HUDEP-2 (cell line): ENCODE data around the gene ACOT7.
A peak's percentile ranks its signal among the peaks of the same experiment; 100 is the strongest.
"Not testable (repeated sequence)": the region's sequence is repeated elsewhere in the genome, so short reads cannot be mapped to it uniquely, and the experiment has no call there.

ENCODE experiments used
- DNase-seq, 76 experiments: peaks; one replicate each; lab custom pipeline; 2025; ENCODE audit not compliant: unreplicated experiment in 76 of 76; lab: John Stamatoyannopoulos, UW

The ACOT7 gene

GRCh38 chr1:6401673-6402072, 8.1 kb upstream of the ACOT7 start:
- peak in 1 of 76 experiments; percentile 3 for DNase-seq

GRCh38 chr1:6399294-6399693, 5.7 kb upstream of the ACOT7 start:
- no peak for DNase-seq

- no peak for DNase-seq
These were observed 4.4 kb upstream of the ACOT7 start for GRCh38 chr1:6397844-6398441.

- peak in 3 of 76 experiments; percentile 3 to 17 (median 7) for DNase-seq
These were observed 3.4 kb upstream of the ACOT7 start for GRCh38 chr1:6396998-6397397.

DNA sequence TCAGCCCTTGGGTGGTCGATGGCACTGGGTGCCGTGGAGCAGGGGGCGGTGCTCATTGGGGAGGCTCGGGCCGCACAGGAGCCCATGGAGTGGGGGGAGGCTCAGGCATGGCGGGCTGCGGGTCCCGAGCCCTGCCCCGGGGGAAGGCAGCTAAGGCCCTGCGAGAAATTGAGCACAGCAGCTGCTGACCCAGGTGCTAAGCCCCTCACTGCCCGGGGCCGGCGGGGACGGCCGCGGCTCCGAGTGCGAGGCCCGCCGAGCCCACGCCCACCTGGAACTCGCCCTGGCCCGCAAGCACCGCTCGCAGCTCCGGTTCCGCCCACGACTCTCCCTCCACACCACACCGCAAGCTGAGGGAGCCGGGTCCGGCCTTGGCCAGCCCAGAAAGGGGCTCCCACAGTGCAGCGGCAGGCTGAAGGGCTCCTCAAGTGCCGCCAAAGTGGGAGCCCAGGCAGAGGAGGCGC, 2.2 kb upstream of the ACOT7 start:
- DNase-seq: not testable (repeated sequence)

DNA sequence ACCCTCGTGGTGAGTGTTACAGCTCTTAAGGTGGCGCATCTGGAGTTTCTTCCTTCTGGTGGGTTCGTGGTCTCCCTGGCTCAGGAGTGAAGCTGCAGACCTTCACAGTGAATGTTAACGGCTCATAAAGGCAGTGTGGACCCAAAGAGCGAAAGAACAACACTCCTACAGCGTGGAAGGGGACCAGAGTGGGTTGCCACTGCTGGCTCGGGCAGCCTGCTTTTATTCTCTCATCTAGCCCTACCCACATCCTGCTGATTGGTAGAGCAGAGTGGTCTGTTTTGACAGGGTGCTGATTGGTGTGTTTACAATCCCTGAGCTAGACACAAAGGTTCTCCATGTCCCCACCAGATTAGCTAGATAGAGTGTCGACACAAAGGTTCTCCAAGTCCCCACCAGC, 1.6 kb upstream of the ACOT7 start:
- not testable (repeated sequence) for DNase-seq

GRCh38 chr1:6392809-6393399, 663 bp downstream of the ACOT7 start:
- DNase-seq: peak in 7 of 76 experiments; percentile 44 to 88 (median 56)

DNA sequence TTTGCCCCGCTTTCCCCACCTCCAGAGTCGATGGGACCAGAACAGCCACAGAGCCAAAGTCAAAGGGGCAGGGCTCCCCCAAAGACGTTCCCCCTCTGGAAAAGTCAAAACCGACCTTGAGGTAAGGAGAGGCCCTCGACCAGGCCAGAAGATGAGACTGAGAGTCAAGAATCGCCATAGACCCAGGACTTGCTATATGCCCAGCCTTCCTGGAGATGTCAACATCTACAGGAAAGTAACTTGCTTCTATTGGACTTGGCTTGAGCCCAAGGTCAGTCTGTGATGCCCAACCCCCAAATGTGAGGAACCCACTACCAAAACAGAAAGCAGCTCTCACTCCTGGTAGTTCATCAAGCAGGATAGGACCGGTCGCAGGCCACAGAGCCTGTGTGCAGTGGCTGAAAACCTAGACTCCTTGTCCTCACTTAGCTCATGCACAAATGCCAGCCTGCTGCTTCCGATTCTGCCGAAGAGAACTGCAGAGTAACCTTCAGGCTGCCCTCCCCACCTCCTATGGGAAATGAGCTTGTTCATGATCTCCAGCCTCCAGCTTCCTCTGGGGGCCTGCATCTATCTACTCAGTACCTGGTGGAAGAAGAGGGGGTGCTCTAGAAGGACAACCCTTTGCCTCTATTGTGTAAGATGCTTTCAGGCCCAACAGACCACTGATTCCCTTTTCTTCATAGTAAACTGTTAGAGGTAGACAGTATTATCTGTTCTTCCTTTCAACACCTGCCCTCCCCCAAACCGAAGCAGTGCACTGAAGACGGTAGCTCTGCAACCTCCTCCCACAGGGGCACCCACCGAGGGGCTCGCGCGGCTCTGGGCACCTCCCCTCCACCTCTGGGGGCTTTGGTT, 1.4 kb downstream of the ACOT7 start:
- DNase-seq: peak in 3 of 76 experiments; percentile 4 to 11 (median 10)

DNA sequence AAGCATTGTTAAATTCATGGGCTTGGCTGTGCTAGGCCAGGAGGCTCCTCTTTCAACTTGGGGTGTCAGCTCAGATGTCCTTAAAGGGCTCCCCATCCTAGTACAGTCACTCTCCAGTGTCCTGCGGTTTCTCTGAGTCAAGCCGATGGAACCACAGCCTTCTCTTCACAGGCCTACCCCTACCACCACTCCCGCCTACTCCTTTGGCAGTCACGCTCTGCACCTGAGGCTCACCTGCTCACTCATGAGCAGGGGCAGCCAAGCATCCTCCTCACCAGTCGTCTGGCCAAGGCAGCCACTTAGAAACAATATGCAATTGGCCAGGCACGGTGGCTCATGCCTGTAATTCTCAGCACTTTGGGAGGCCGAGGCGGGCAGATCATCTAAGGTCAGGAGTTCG, 3.6 kb downstream of the ACOT7 start:
- DNase-seq: no peak

DNA sequence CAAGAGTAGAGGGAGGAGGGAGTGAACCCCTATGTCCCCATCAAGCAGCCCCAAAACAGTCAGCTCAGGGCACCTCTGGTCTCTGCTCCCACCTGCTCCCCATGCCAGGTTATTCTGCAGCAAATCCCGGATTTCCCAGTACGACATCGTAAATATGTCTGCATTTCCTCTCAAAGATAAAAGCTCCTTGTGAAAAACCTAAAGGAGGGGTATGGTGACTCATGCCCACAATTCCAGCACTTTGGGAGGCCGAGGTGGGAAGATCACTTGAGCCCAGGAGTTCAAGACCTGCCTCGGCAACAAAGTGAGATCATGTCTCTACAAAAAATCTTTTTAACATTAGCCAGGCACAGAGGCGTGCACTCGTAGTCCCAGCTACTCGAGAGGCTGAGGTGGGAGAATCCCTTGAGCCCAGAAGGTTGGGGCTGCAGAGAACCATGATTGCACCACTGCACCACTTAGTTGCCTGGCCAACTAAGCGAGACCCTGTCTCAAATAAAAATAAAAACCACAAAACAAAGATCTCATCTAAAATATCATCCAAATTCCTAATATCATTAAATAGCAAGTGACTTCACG, 7.1 kb downstream of the ACOT7 start:
- DNase-seq: no peak

GRCh38 chr1:6385488-6386191, 7.9 kb downstream of the ACOT7 start:
- DNase-seq: no peak

DNA sequence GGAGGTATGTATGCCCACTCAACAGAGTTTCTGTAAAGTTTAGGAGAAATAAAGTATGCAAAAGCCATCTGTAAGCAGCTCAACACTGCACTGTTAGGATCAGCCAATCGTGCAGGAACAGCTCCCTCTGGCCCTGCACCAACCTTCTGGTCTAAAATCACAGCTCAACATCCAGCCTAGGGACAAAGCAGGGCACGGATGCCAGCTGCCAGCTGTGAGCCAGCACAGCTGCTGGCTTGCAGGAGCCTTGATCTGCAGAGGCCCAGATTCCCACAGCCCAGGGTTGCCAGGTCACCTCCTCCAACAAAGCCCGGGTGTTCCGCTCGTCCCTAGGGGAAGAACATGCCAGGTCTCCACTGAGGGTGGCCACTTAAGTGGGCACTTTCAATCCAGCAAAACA, 8.6 kb downstream of the ACOT7 start:
- no peak for DNase-seq

- no peak for DNase-seq
These were observed 9.4 kb downstream of the ACOT7 start for GRCh38 chr1:6384135-6384534.

DNA sequence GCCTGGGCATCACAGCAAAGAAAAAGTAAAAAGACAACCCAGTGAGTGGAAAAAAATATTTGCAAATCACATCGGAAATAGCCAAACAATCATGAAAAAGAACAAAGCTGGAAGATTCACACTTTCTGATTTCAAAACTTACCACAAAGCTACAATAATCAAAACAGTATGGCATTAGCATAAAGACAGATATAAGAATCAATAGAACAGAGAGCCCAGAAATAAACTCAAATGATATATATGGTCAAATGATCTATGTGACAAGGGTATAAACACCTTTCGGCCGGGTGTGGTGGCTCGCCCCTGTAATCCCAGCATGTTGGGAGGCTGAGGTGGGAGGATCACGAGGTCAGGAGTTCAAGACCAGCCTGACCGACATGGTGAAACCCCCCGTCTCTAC, 13.5 kb downstream of the ACOT7 start:
- no peak for DNase-seq

- DNase-seq: peak in 9 of 76 experiments; percentile 7 to 37 (median 17)
These were observed 15.3 kb downstream of the ACOT7 start for GRCh38 chr1:6378096-6378746.

DNA sequence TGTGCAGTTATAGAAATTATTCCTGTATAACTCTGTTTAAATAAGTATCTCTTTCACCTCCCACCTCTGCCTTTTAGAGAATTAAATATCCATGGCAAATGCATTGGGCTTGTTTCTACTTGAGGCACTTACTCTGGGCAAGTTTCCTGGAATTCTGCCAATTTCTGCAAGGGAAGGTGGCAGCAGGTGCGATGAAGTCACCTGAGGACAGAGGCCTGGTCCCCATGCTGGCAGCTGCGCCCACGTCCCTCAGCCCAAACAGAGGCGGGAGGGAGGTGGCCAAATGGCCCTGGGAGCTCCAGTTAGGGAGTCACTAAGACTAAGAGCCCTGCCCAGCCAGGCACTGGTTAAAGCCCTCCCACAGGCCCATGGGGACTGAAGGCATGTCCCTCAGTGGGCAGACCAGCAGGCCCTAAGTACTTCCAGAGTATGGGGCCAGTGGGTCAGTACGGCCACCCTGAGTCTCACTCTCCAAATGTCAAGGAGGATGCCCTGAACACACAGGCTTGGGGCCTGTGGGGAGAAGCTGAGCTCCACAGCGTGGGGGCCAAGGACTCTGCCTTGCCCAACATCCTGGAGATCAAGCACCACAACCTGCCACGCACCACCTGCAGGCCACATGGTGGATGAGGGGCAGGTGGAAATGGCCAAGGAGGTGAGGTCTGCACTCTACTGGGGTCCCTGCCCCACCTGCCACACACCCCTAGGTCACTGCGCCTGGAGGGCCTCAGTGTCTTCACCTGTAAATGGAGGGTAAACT, 19.4 kb downstream of the ACOT7 start:
- DNase-seq: no peak

DNA sequence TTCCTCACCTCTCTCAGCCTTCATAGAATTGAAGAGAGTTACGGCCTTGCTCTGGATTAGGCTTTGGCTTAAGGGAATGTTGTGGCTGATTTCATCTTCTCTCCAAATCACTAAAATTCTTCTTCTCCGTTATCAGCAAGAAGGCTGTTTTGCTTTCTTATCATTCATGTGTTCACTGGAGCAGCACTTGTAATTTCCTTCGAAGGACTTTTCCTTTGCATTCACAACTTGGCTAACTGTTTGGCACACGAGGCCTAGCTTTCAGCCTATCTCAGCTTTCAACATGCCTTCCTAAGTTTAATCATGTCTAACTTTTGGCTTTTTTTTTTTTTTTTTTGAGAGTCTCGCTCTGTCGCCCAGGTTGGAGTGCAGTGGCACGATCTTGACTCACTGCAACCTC, 21.3 kb downstream of the ACOT7 start:
- not testable (repeated sequence) for DNase-seq

DNA sequence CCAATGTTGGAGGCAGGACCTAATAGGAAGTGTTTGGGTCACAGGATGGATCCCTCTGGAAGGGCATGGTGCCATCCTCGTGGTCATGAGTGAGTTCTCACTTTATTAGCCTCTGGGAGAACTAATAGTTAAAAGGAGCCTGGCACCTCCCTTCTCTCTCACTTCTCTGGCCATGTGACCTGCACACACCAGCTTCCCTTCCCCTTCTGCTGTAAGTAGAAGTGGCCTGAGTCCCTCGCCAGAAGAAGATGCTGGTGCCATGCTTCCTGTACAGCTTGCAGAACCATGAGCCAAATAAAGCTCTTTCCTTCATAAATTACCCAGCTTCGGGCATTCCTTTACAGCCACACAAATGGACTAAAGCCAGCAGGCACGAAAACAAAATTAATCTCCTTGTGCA, 23.6 kb downstream of the ACOT7 start:
- DNase-seq: no peak

- DNase-seq: no peak
These were observed 26.1 kb downstream of the ACOT7 start for GRCh38 chr1:6367381-6368012.
